Activated naive CD8-positive, alpha-beta T cell (primary cell): ENCODE results near the gene OSBPL2.

Experiments
- H3K27ac Mint-ChIP-seq: one replicate; pipeline ENCODE4 v1.8.0; 2021; ENCODE audit warnings: mixed read lengths
- H3K27me3 Mint-ChIP-seq: one replicate; pipeline ENCODE4 v1.8.0; 2021; ENCODE audit warnings: mixed read lengths
- H3K36me3 Mint-ChIP-seq: one replicate; pipeline ENCODE4 v1.8.0; 2021; ENCODE audit warnings: mixed read lengths
- H3K4me1 Mint-ChIP-seq: one replicate; pipeline ENCODE4 v1.8.0; 2021; ENCODE audit warnings: low read depth, mixed read lengths
- H3K4me3 Mint-ChIP-seq: one replicate; pipeline ENCODE4 v1.8.0; 2021; ENCODE audit warnings: mild to moderate bottlenecking, mixed read lengths
- H3K9me3 Mint-ChIP-seq: one replicate; pipeline ENCODE4 v1.8.0; 2021; ENCODE audit warnings: low read depth, mixed read lengths

The OSBPL2 gene

GRCh38 chr20:62333820-62334595 is 95.7 kb downstream of the OSBPL2 start:
- H3K36me3 Mint-ChIP-seq, result no peaks in the 10 kb centered on the region
- no peak overlapping the region for H3K4me3 Mint-ChIP-seq
- H3K9me3 Mint-ChIP-seq, result no peaks in the 10 kb centered on the region
- H3K4me1 Mint-ChIP-seq, result no peaks in the 10 kb centered on the region
- H3K27me3 Mint-ChIP-seq, result no peaks in the 10 kb centered on the region
- no peak overlapping the region for H3K27ac Mint-ChIP-seq

- H3K27me3 Mint-ChIP-seq, result peaks cover 4% of the 10 kb centered on the region
- H3K36me3 Mint-ChIP-seq, result no peaks in the 10 kb centered on the region
- no peak overlapping the region for H3K4me3 Mint-ChIP-seq
- H3K4me1 Mint-ChIP-seq, result no peaks in the 10 kb centered on the region
- no peak overlapping the region for H3K27ac Mint-ChIP-seq
- H3K9me3 Mint-ChIP-seq, result no peaks in the 10 kb centered on the region
These were observed 96.6 kb downstream of the OSBPL2 start for GRCh38 chr20:62334881-62335280.

GRCh38 chr20:62335532-62335931 is 97.2 kb downstream of the OSBPL2 start:
- Mint-ChIP-seq H3K9me3 (no peaks in the 10 kb centered on the region), H3K36me3 (no peaks in the 10 kb centered on the region), H3K4me3 (no peak overlapping the region), H3K27me3 (peaks cover 6% of the 10 kb centered on the region), H3K4me1 (no peaks in the 10 kb centered on the region), H3K27ac (no peak overlapping the region)

- no peak overlapping the region for H3K27ac Mint-ChIP-seq
- H3K4me1 Mint-ChIP-seq, result no peaks in the 10 kb centered on the region
- no peak overlapping the region for H3K4me3 Mint-ChIP-seq
- no peaks in the 10 kb centered on the region for H3K9me3 Mint-ChIP-seq
- H3K27me3 Mint-ChIP-seq, result peaks cover 6% of the 10 kb centered on the region
- H3K36me3 Mint-ChIP-seq, result no peaks in the 10 kb centered on the region
These were observed 98.0 kb downstream of the OSBPL2 start for GRCh38 chr20:62336329-62336728.

GRCh38 chr20:62336775-62337557 is 98.6 kb downstream of the OSBPL2 start:
- Mint-ChIP-seq H3K36me3 (no peaks in the 10 kb centered on the region), H3K27me3 (peaks cover 6% of the 10 kb centered on the region), H3K27ac (no peak overlapping the region), H3K4me3 (no peak overlapping the region), H3K9me3 (no peaks in the 10 kb centered on the region), H3K4me1 (no peaks in the 10 kb centered on the region)

- H3K9me3 Mint-ChIP-seq, result no peaks in the 10 kb centered on the region
- H3K4me3 Mint-ChIP-seq, result no peak overlapping the region
- H3K27me3 Mint-ChIP-seq, result peaks cover 6% of the 10 kb centered on the region
- H3K36me3 Mint-ChIP-seq, result no peaks in the 10 kb centered on the region
- H3K4me1 Mint-ChIP-seq, result no peaks in the 10 kb centered on the region
- no peak overlapping the region for H3K27ac Mint-ChIP-seq
These were observed 99.4 kb downstream of the OSBPL2 start for GRCh38 chr20:62337558-62338293.

- Mint-ChIP-seq H3K9me3 (no peaks in the 10 kb centered on the region), H3K27me3 (peaks cover 6% of the 10 kb centered on the region), H3K27ac (no peak overlapping the region), H3K4me1 (no peaks in the 10 kb centered on the region), H3K4me3 (no peak overlapping the region), H3K36me3 (no peaks in the 10 kb centered on the region)
These were observed 99.9 kb downstream of the OSBPL2 start for GRCh38 chr20:62338294-62338620.

- no peaks in the 10 kb centered on the region for H3K36me3 Mint-ChIP-seq
- no peak overlapping the region for H3K27ac Mint-ChIP-seq
- H3K27me3 Mint-ChIP-seq, result peaks cover 6% of the 10 kb centered on the region
- H3K4me1 Mint-ChIP-seq, result no peaks in the 10 kb centered on the region
- no peaks in the 10 kb centered on the region for H3K9me3 Mint-ChIP-seq
- no peak overlapping the region for H3K4me3 Mint-ChIP-seq
These were observed 101.3 kb downstream of the OSBPL2 start for GRCh38 chr20:62339647-62340062.

- H3K36me3 Mint-ChIP-seq, result no peaks in the 10 kb centered on the region
- peaks cover 6% of the 10 kb centered on the region for H3K27me3 Mint-ChIP-seq
- no peaks in the 10 kb centered on the region for H3K4me1 Mint-ChIP-seq
- no peaks in the 10 kb centered on the region for H3K9me3 Mint-ChIP-seq
- H3K27ac Mint-ChIP-seq, result no peak overlapping the region
- no peak overlapping the region for H3K4me3 Mint-ChIP-seq
These were observed 104.6 kb downstream of the OSBPL2 start for GRCh38 chr20:62342910-62343309.

- Mint-ChIP-seq H3K4me1 (no peaks in the 10 kb centered on the region), H3K27ac (no peak overlapping the region), H3K36me3 (peaks cover 2% of the 10 kb centered on the region), H3K4me3 (no peak overlapping the region), H3K27me3 (peaks cover 6% of the 10 kb centered on the region), H3K9me3 (no peaks in the 10 kb centered on the region)
These were observed 105.8 kb downstream of the OSBPL2 start for GRCh38 chr20:62344092-62344491.

GRCh38 chr20:62344782-62345181 is 106.5 kb downstream of the OSBPL2 start:
- Mint-ChIP-seq H3K27me3 (peaks cover 3% of the 10 kb centered on the region), H3K36me3 (peaks cover 2% of the 10 kb centered on the region), H3K9me3 (no peaks in the 10 kb centered on the region), H3K4me3 (no peak overlapping the region), H3K27ac (no peak overlapping the region), H3K4me1 (no peaks in the 10 kb centered on the region)
